Measurements from ENCODE around the gene SLC30A4.

DNA sequence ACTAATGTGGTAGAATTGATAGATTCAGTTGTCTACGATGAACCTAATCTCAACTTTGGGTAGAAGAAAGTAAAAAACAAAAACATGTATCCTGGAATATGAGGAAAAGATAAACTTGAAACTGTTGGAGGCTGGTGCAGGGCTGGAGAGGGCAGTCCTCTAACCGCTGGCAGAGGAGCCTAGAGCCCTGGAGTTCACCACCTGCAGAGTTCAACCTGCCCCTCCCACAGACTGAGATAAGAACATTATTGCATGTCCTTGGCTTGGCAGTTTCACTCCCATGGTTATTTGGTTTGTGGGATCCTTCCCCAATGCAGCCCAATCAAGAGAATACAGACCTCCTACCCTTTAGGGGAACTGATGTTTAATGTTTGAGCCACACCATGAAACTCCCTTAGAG, 91.0 kb downstream of the SLC30A4 start:
- TF ChIP-seq, protein P1, sequence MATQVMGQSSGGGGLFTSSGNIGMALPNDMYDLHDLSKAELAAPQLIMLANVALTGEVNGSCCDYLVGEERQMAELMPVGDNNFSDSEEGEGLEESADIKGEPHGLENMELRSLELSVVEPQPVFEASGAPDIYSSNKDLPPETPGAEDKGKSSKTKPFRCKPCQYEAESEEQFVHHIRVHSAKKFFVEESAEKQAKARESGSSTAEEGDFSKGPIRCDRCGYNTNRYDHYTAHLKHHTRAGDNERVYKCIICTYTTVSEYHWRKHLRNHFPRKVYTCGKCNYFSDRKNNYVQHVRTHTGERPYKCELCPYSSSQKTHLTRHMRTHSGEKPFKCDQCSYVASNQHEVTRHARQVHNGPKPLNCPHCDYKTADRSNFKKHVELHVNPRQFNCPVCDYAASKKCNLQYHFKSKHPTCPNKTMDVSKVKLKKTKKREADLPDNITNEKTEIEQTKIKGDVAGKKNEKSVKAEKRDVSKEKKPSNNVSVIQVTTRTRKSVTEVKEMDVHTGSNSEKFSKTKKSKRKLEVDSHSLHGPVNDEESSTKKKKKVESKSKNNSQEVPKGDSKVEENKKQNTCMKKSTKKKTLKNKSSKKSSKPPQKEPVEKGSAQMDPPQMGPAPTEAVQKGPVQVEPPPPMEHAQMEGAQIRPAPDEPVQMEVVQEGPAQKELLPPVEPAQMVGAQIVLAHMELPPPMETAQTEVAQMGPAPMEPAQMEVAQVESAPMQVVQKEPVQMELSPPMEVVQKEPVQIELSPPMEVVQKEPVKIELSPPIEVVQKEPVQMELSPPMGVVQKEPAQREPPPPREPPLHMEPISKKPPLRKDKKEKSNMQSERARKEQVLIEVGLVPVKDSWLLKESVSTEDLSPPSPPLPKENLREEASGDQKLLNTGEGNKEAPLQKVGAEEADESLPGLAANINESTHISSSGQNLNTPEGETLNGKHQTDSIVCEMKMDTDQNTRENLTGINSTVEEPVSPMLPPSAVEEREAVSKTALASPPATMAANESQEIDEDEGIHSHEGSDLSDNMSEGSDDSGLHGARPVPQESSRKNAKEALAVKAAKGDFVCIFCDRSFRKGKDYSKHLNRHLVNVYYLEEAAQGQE (IDR thresholded peaks at IDR 0.05) = no peak
- TF ChIP-seq ZNF302 (CRISPR knock-in tag; IDR thresholded peaks at IDR 0.05) = no peak
- TF ChIP-seq, protein P2, sequence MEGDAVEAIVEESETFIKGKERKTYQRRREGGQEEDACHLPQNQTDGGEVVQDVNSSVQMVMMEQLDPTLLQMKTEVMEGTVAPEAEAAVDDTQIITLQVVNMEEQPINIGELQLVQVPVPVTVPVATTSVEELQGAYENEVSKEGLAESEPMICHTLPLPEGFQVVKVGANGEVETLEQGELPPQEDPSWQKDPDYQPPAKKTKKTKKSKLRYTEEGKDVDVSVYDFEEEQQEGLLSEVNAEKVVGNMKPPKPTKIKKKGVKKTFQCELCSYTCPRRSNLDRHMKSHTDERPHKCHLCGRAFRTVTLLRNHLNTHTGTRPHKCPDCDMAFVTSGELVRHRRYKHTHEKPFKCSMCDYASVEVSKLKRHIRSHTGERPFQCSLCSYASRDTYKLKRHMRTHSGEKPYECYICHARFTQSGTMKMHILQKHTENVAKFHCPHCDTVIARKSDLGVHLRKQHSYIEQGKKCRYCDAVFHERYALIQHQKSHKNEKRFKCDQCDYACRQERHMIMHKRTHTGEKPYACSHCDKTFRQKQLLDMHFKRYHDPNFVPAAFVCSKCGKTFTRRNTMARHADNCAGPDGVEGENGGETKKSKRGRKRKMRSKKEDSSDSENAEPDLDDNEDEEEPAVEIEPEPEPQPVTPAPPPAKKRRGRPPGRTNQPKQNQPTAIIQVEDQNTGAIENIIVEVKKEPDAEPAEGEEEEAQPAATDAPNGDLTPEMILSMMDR (IDR thresholded peaks at IDR 0.05) = no peak
- no peak for TF ChIP-seq POLR2A (IDR thresholded peaks at IDR 0.05; ENCODE audit: low read length)
- TF ChIP-seq MAZ (IDR thresholded peaks at IDR 0.05; ENCODE audit: borderline replicate concordance, low read depth, low read length) = no peak
- TF ChIP-seq, protein P3, sequence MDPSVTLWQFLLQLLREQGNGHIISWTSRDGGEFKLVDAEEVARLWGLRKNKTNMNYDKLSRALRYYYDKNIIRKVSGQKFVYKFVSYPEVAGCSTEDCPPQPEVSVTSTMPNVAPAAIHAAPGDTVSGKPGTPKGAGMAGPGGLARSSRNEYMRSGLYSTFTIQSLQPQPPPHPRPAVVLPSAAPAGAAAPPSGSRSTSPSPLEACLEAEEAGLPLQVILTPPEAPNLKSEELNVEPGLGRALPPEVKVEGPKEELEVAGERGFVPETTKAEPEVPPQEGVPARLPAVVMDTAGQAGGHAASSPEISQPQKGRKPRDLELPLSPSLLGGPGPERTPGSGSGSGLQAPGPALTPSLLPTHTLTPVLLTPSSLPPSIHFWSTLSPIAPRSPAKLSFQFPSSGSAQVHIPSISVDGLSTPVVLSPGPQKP (IDR thresholded peaks at IDR 0.05; ENCODE audit: low read depth, low read length) = no peak
- no peak for TF ChIP-seq CBX8 (IDR thresholded peaks at IDR 0.05)
- TF ChIP-seq GATA3 (IDR thresholded peaks at IDR 0.05; ENCODE audit: borderline replicate concordance) = no peak
- no peak for TF ChIP-seq RFX5 (IDR thresholded peaks at IDR 0.05)
- no peak for TF ChIP-seq RAD21 (conservative IDR thresholded peaks at IDR 0.05 in 1 of 2, IDR thresholded peaks at IDR 0.05 in 1 of 2)
